CD14-positive monocyte (primary cell): ENCODE results near the gene C11orf97. TPM values are rescaled to one million over a fixed set of nuclear protein-coding genes. Genes with fewer than 3 reads are reported as not detected.

ENCODE experiments used
- DNase-seq, 3 donors: peaks; one replicate each; pipeline ENCODE4 v3.0.0-alpha.2; 2011 to 2022
- H2AFZ ChIP-seq: 2 replicates; pipeline ENCODE4 v1.6.0; 2012; ENCODE audit warnings: mild to moderate bottlenecking, low read depth, low read length, inconsistent platforms; ENCODE audit not compliant: insufficient read depth, poor library complexity, severe bottlenecking
- H3K27ac ChIP-seq, 2 donors: 1 replicate in 1 of 2; 2 replicates in 1 of 2; pipeline ENCODE4 v1.5.1; 2012 to 2013; ENCODE audit warnings: low read length in 2 of 2, control low read depth in 1 of 2, inconsistent platforms in 1 of 2, low read depth in 1 of 2, mild to moderate bottlenecking in 1 of 2
- H3K27me3 ChIP-seq, 2 donors: one replicate each; pipeline versions ENCODE4 v1.6.0 to v1.6.1; 2011 to 2013; ENCODE audit warnings: low read length in 2 of 2; ENCODE audit not compliant: control insufficient read depth in 2 of 2, insufficient read depth in 2 of 2
- H3K36me3 ChIP-seq, 2 donors: replicated peaks in 1 of 2; 1 replicate in 1 of 2; 2 replicates in 1 of 2; pipeline versions ENCODE4 v1.5.1 to v1.6.1; 2012 to 2013; ENCODE audit warnings: low read length in 2 of 2, control low read depth in 1 of 2, inconsistent platforms in 1 of 2, mild to moderate bottlenecking in 1 of 2; ENCODE audit not compliant: insufficient read depth in 2 of 2, control insufficient read depth in 1 of 2
- H3K4me1 ChIP-seq, 2 donors: 1 replicate in 1 of 2; 2 replicates in 1 of 2; pipeline versions ENCODE4 v1.5.1 to v1.6.1; 2012 to 2013; ENCODE audit warnings: low read length in 2 of 2, control low read depth in 1 of 2, inconsistent platforms in 1 of 2, mild to moderate bottlenecking in 1 of 2, moderate library complexity in 1 of 2; ENCODE audit not compliant: insufficient read depth in 2 of 2, control insufficient read depth in 1 of 2
- H3K4me2 ChIP-seq: replicated peaks from 2 replicates; pipeline ENCODE3; 2012; ENCODE audit warnings: low read length, moderate library complexity, mild to moderate bottlenecking; ENCODE audit not compliant: poor library complexity, severe bottlenecking; ENCODE audit errors: extremely low read depth
- H3K4me3 ChIP-seq, 3 experiments: fragments of 200-600 bp in 1 of 3; sonication (generic) in 1 of 3; replicated peaks in 1 of 3; 1 replicate in 2 of 3; 2 replicates in 1 of 3; pipeline ENCODE4 v1.5.1; 2011 to 2013; ENCODE audit warnings: low read length in 3 of 3, mild to moderate bottlenecking in 3 of 3, control low read depth in 2 of 3, low read depth in 2 of 3, inconsistent platforms in 1 of 3, moderate library complexity in 1 of 3
- H3K79me2 ChIP-seq: 2 replicates; pipeline ENCODE4 v1.6.0; 2012; ENCODE audit warnings: mild to moderate bottlenecking, control low read depth, inconsistent platforms, low read length, moderate library complexity; ENCODE audit not compliant: insufficient read depth
- H3K9ac ChIP-seq: 2 replicates; pipeline ENCODE4 v1.6.0; 2017; ENCODE audit warnings: low read length, mild to moderate bottlenecking; ENCODE audit not compliant: insufficient read depth, poor library complexity, severe bottlenecking
- H3K9me3 ChIP-seq, 2 donors: replicated peaks in 1 of 2; 1 replicate in 1 of 2; 2 replicates in 1 of 2; pipeline versions ENCODE4 v1.5.1 to v1.6.1; 2012 to 2013; ENCODE audit warnings: low read length in 2 of 2, control low read depth in 1 of 2; ENCODE audit not compliant: control insufficient read depth in 1 of 2, insufficient read depth in 1 of 2
- H4K20me1 ChIP-seq: 2 replicates; pipeline ENCODE4 v1.6.0; 2012; ENCODE audit warnings: mild to moderate bottlenecking, low read length, control low read depth, moderate library complexity; ENCODE audit not compliant: insufficient read depth
- H3K27ac Mint-ChIP-seq, 7 donors: one replicate each; pipeline ENCODE4 v1.8.0; 2020; ENCODE audit warnings: mild to moderate bottlenecking in 7 of 7, mixed read lengths in 7 of 7, moderate library complexity in 6 of 7, inconsistent platforms in 2 of 7
- H3K27me3 Mint-ChIP-seq, 3 donors: one replicate each; pipeline ENCODE4 v1.8.0; 2021 to 2022; ENCODE audit warnings: low read depth in 3 of 3, mild to moderate bottlenecking in 3 of 3, mixed read lengths in 3 of 3, moderate library complexity in 3 of 3, inconsistent platforms in 1 of 3
- H3K36me3 Mint-ChIP-seq, 2 donors: one replicate each; pipeline ENCODE4 v1.8.0; 2020; ENCODE audit warnings: mixed read lengths in 2 of 2, inconsistent platforms in 1 of 2, mild to moderate bottlenecking in 1 of 2
- H3K4me1 Mint-ChIP-seq: one replicate; pipeline ENCODE4 v1.8.0; 2020; ENCODE audit warnings: mild to moderate bottlenecking, mixed read lengths
- H3K4me3 Mint-ChIP-seq, 2 donors: one replicate each; pipeline ENCODE4 v1.8.0; 2020; ENCODE audit warnings: mild to moderate bottlenecking in 2 of 2, mixed read lengths in 2 of 2, moderate library complexity in 1 of 2
- H3K9me3 Mint-ChIP-seq, 7 donors: one replicate each; pipeline ENCODE4 v1.8.0; 2020 to 2022; ENCODE audit warnings: mixed read lengths in 7 of 7, mild to moderate bottlenecking in 6 of 7, moderate library complexity in 6 of 7, inconsistent platforms in 2 of 7
- WGBS: methylation state at CpG from one replicate; pipeline ENCODE4 v1.1.5; 2013; ENCODE audit warnings: missing lambda C conversion rate; ENCODE audit not compliant: insufficient coverage; 5-methylcytosine and 5-hydroxymethylcytosine counted together
- intact Hi-C, 2 donors: fragments of 100-400 bp; cut with micrococcal nuclease; formaldehyde crosslinking; loops; one replicate each; pipeline versions ENCODE4 v1.15.0 to v1.15.1; 2023
- polyA plus RNA-seq, 3 donors: library from polyadenylated mRNA; depleted of rRNA in 1 of 3; unstranded in 2 of 3; stranded (reverse) in 1 of 3; fragments of 300-500 nt in 2 of 3; fragments of >200 nt in 1 of 3; fragmentation: Illumina TruSeq in 2 of 3; gene quantifications; 1 replicate in 2 of 3; 2 replicates in 1 of 3; pipeline ENCODE4 v1.2.3, GENCODE V29; 2012 to 2021
- TF ChIP-seq, protein P1 (sequence below): fragments of 200-600 bp; IDR thresholded peaks from one replicate; pipeline ENCODE4 v1.8.0; 2022; ENCODE audit warnings: antibody characterized with exemption, mild to moderate bottlenecking

C11orf97 gene
- polyA plus RNA-seq, 3 donors = not detected

DNA sequence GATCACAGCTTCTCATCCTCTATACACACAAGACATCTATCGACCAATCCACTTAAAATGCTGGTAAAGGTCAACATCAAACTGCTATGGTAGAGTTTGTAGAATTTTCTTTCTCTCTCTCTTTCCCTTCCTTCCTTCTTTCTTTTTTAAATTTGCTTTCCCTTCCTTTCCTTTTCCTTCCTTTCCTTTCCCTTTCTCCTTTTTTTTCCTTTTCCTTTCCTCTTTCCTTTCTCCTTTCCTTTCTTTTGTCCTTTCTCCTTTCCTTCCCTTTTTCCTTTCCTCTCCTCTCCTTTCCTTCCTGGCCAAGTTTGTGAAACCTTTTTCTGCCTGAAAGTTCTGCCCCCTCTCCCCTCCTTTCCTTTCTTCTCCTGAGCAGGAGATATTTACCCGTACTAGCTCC is 3.1 kb downstream of the C11orf97 start:
- intact Hi-C loops = no loop called here
- TF ChIP-seq, protein P1, sequence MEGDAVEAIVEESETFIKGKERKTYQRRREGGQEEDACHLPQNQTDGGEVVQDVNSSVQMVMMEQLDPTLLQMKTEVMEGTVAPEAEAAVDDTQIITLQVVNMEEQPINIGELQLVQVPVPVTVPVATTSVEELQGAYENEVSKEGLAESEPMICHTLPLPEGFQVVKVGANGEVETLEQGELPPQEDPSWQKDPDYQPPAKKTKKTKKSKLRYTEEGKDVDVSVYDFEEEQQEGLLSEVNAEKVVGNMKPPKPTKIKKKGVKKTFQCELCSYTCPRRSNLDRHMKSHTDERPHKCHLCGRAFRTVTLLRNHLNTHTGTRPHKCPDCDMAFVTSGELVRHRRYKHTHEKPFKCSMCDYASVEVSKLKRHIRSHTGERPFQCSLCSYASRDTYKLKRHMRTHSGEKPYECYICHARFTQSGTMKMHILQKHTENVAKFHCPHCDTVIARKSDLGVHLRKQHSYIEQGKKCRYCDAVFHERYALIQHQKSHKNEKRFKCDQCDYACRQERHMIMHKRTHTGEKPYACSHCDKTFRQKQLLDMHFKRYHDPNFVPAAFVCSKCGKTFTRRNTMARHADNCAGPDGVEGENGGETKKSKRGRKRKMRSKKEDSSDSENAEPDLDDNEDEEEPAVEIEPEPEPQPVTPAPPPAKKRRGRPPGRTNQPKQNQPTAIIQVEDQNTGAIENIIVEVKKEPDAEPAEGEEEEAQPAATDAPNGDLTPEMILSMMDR = no peak
- H3K4me2 ChIP-seq = no peak overlapping the region
- no peaks in the 10 kb centered on the region for H3K79me2 ChIP-seq
- no peak for DNase-seq
- H4K20me1 ChIP-seq = no peaks in the 10 kb centered on the region
- H3K9me3 ChIP-seq = no peaks in the 10 kb centered on the region
- H3K36me3 Mint-ChIP-seq = peaks cover 0 to 3% of the 10 kb centered on the region in 2 donors
- H3K4me3 Mint-ChIP-seq = no peak overlapping the region
- H3K4me3 ChIP-seq = no peak overlapping the region
- peaks cover 0 to 10% of the 10 kb centered on the region in 2 donors for H3K27me3 ChIP-seq
- H3K36me3 ChIP-seq = no peaks in the 10 kb centered on the region
- peaks cover 21% of the 10 kb centered on the region for H3K4me1 Mint-ChIP-seq
- H2AFZ ChIP-seq = no peak overlapping the region
- H3K4me1 ChIP-seq = peaks cover 19 to 26% of the 10 kb centered on the region in 2 donors
- no peak overlapping the region for H3K9ac ChIP-seq
- peaks cover 0 to 3% (median 2%) of the 10 kb centered on the region in 3 donors for H3K27me3 Mint-ChIP-seq
- no peak overlapping the region for H3K27ac Mint-ChIP-seq
- WGBS = 100% methylated on average over 1 of the region's 2 CpGs
- peaks cover 0 to 2% (median 0%) of the 10 kb centered on the region in 7 donors for H3K9me3 Mint-ChIP-seq
- H3K27ac ChIP-seq = no peak overlapping the region

DNA sequence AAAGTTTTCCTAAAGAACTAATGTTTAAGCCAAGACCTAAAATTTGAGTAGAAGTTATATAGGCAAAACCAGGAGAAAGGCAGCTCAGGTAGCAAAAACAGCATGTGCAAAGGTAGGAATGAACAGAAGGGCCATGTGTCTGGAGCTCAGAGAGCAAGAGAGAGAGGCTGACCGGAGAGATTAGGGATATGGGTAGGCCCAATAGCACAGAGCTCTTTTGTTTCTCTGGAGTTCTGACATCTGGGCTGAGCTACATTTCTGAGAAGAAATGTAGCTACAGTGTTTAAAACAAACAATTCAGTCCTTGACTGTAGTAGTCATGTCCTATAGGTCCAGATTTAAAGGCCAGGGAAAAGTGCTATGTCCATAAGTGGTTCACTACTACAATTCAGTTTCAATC is 4.5 kb downstream of the C11orf97 start:
- WGBS = 33% methylated on average over 1 of the region's 1 CpG
- Histone ChIP-seq H3K27me3 (peaks cover 0 to 5% of the 10 kb centered on the region in 2 donors), H3K79me2 (no peaks in the 10 kb centered on the region), H3K4me1 (peaks cover 19 to 25% of the 10 kb centered on the region in 2 donors), H3K9ac (no peak overlapping the region), H3K9me3 (no peaks in the 10 kb centered on the region), H3K4me3 (no peak overlapping the region), H3K36me3 (no peaks in the 10 kb centered on the region), H4K20me1 (no peaks in the 10 kb centered on the region), H3K4me2 (no peak overlapping the region), H2AFZ (no peak overlapping the region), H3K27ac (no peak overlapping the region)
- no peak for DNase-seq
- Mint-ChIP-seq H3K4me3 (no peak overlapping the region), H3K36me3 (no peaks in the 10 kb centered on the region), H3K4me1 (peaks cover 19% of the 10 kb centered on the region), H3K9me3 (peaks cover 0 to 2% (median 0%) of the 10 kb centered on the region in 7 donors), H3K27me3 (peaks cover 0 to 3% (median 2%) of the 10 kb centered on the region in 3 donors), H3K27ac (no peak overlapping the region)
- intact Hi-C loops = no loop called here
- TF ChIP-seq, protein P1 = no peak
